DOHH2 (cell line): ENCODE results near the gene MECP2.

Experiments
- H3F3A ChIP-seq: fragments of 200-600 bp; sonication (generic), shearing (Covaris generic); 2 replicates; pipeline ENCODE4 v1.6.0; 2016; ENCODE audit warnings: antibody characterized with exemption, mild to moderate bottlenecking; ENCODE audit not compliant: control insufficient read depth, insufficient read depth
- H3K27ac ChIP-seq: fragments of 200-600 bp; sonication (generic); 2 replicates; pipeline ENCODE4 v1.5.1; 2014; ENCODE audit warnings: low read depth, mild to moderate bottlenecking, low read length, moderate library complexity
- H3K27me3 ChIP-seq: fragments of 200-600 bp; sonication (generic); 2 replicates; pipeline ENCODE4 v1.6.1; 2014; ENCODE audit warnings: mild to moderate bottlenecking, low read length, mixed read lengths; ENCODE audit not compliant: control insufficient read depth
- H3K36me3 ChIP-seq: fragments of 200-600 bp; sonication (generic); 2 replicates; pipeline ENCODE4 v1.6.1; 2014; ENCODE audit warnings: mild to moderate bottlenecking, low read length, moderate library complexity, mixed read lengths; ENCODE audit not compliant: control insufficient read depth
- H3K4me1 ChIP-seq: fragments of 200-600 bp; sonication (generic); 2 replicates; pipeline ENCODE4 v1.6.1; 2014; ENCODE audit warnings: mild to moderate bottlenecking, low read length, mixed read lengths; ENCODE audit not compliant: control insufficient read depth
- H3K4me2 ChIP-seq: fragments of 200-600 bp; sonication (generic); 2 replicates; pipeline ENCODE4 v1.6.0; 2014; ENCODE audit warnings: mild to moderate bottlenecking, low read length, moderate library complexity
- H3K4me3 ChIP-seq: fragments of 200-600 bp; sonication (generic); 2 replicates; pipeline ENCODE4 v1.5.1; 2014; ENCODE audit warnings: mild to moderate bottlenecking, low read length, mixed read lengths
- H3K79me2 ChIP-seq: fragments of 200-600 bp; sonication (generic); 2 replicates; pipeline ENCODE4 v1.6.1; 2014; ENCODE audit warnings: mild to moderate bottlenecking, low read length, mixed read lengths; ENCODE audit not compliant: control insufficient read depth
- H3K9me2 ChIP-seq: fragments of 200-600 bp; sonication (generic); replicated peaks from 2 replicates; pipeline ENCODE4 v1.6.1; 2014; ENCODE audit warnings: mild to moderate bottlenecking, low read length, mixed read lengths; ENCODE audit not compliant: control insufficient read depth
- H3K9me3 ChIP-seq: fragments of 200-600 bp; sonication (generic); 2 replicates; pipeline ENCODE4 v1.6.1; 2014; ENCODE audit warnings: antibody characterized with exemption, low read length, mixed read lengths; ENCODE audit not compliant: control insufficient read depth, insufficient read depth
- H4K20me1 ChIP-seq: fragments of 200-600 bp; sonication (generic); 2 replicates; pipeline ENCODE4 v1.6.0; 2014; ENCODE audit warnings: low read depth, mild to moderate bottlenecking, antibody characterized with exemption, low read length, moderate library complexity; ENCODE audit not compliant: control insufficient read depth, insufficient read depth
- EZH2phosphoT487 ChIP-seq: fragments of 200-600 bp; sonication (generic); IDR thresholded peaks from 2 replicates; pipeline ENCODE4 v1.6.1; 2017; ENCODE audit warnings: borderline replicate concordance, mild to moderate bottlenecking, antibody characterized with exemption, low read length, moderate library complexity, mixed read lengths
- TF ChIP-seq, protein P1 (sequence below): fragments of 200-600 bp; sonication (generic); IDR thresholded peaks from one replicate; pipeline ENCODE4 v1.5.1; 2014; ENCODE audit warnings: antibody characterized with exemption, mild to moderate bottlenecking, low read depth, low read length; ENCODE audit not compliant: poor library complexity, severe bottlenecking

The MECP2 gene

GRCh38 chrX:154058214-154058997 lies 39.1 kb downstream of the MECP2 start:
- H4K20me1 ChIP-seq: no peaks in the 10 kb centered on the region
- H3K79me2 ChIP-seq: peaks cover 68% of the 10 kb centered on the region
- H3K36me3 ChIP-seq: peaks cover 25% of the 10 kb centered on the region

DNA sequence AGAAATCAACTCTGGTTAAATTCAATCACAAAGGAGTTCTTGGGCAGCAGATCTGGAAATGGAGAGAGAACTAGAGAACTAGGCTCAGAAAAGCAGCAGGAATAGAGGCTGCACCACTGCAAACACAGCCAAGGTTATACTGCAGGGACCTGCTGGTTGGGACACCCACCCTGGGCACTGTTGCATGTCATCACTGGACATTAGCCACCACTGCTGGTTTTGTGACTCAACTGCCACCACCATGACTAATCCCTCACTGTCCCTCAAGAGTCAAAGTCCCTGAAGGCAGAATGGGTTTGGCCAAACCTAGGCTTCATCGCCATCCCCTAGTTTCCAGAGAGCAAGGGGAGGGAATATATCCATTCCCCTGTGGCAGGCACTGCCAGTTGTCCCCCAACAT lies 39.7 kb downstream of the MECP2 start:
- Histone ChIP-seq H3K36me3 (peaks cover 25% of the 10 kb centered on the region), H3K9me3 (no peaks in the 10 kb centered on the region), H3F3A (no peaks in the 10 kb centered on the region), H3K9me2 (no peaks in the 10 kb centered on the region), H3K4me1 (no peaks in the 10 kb centered on the region), H3K79me2 (peaks cover 62% of the 10 kb centered on the region), H3K27ac (no peak overlapping the region), H3K4me3 (no peak overlapping the region), H3K4me2 (no peak overlapping the region), H4K20me1 (no peaks in the 10 kb centered on the region), H3K27me3 (no peaks in the 10 kb centered on the region)
- TF ChIP-seq, protein P1, sequence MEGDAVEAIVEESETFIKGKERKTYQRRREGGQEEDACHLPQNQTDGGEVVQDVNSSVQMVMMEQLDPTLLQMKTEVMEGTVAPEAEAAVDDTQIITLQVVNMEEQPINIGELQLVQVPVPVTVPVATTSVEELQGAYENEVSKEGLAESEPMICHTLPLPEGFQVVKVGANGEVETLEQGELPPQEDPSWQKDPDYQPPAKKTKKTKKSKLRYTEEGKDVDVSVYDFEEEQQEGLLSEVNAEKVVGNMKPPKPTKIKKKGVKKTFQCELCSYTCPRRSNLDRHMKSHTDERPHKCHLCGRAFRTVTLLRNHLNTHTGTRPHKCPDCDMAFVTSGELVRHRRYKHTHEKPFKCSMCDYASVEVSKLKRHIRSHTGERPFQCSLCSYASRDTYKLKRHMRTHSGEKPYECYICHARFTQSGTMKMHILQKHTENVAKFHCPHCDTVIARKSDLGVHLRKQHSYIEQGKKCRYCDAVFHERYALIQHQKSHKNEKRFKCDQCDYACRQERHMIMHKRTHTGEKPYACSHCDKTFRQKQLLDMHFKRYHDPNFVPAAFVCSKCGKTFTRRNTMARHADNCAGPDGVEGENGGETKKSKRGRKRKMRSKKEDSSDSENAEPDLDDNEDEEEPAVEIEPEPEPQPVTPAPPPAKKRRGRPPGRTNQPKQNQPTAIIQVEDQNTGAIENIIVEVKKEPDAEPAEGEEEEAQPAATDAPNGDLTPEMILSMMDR: no peak
- TF ChIP-seq EZH2phosphoT487: no peak

More at GRCh38 chrX:154058214-154058997, 39.1 kb downstream of the MECP2 start:
- Histone ChIP-seq H3K27me3 (no peaks in the 10 kb centered on the region), H3K9me3 (no peaks in the 10 kb centered on the region), H3F3A (no peaks in the 10 kb centered on the region), H3K27ac (no peak overlapping the region), H3K4me2 (no peak overlapping the region), H3K4me3 (no peak overlapping the region), H3K4me1 (no peaks in the 10 kb centered on the region), H3K9me2 (no peaks in the 10 kb centered on the region)
- TF ChIP-seq, protein P1: no peak
- no peak for TF ChIP-seq EZH2phosphoT487

- peaks cover 57% of the 10 kb centered on the region for H3K79me2 ChIP-seq
- no peak overlapping the region for H3K4me3 ChIP-seq
- H3K4me1 ChIP-seq: no peaks in the 10 kb centered on the region
- H3K9me2 ChIP-seq: no peaks in the 10 kb centered on the region
- no peaks in the 10 kb centered on the region for H4K20me1 ChIP-seq
- no peak overlapping the region for H3K27ac ChIP-seq
- no peak for TF ChIP-seq EZH2phosphoT487
- TF ChIP-seq, protein P1: no peak
- H3K27me3 ChIP-seq: no peaks in the 10 kb centered on the region
- no peak overlapping the region for H3K4me2 ChIP-seq
- no peaks in the 10 kb centered on the region for H3K9me3 ChIP-seq
- no peaks in the 10 kb centered on the region; the same call in 1 of the 2 replicates for H3F3A ChIP-seq
- peaks cover 25% of the 10 kb centered on the region for H3K36me3 ChIP-seq
Observed at GRCh38 chrX:154056770-154057241, 40.7 kb downstream of the MECP2 start.
